ENCODE measurements around the gene LRMDA.
"Not testable (repeated sequence)": the region's sequence is repeated elsewhere in the genome, so short reads cannot be mapped to it uniquely, and the experiment has no call there.

Gene LRMDA

GRCh38 chr10:76557366-76557765 is 1125.9 kb downstream of the LRMDA start:
- no peak for DNase-seq

- peak; percentile 74 for DNase-seq
These were observed 1127.2 kb downstream of the LRMDA start for GRCh38 chr10:76558586-76558985.

DNA sequence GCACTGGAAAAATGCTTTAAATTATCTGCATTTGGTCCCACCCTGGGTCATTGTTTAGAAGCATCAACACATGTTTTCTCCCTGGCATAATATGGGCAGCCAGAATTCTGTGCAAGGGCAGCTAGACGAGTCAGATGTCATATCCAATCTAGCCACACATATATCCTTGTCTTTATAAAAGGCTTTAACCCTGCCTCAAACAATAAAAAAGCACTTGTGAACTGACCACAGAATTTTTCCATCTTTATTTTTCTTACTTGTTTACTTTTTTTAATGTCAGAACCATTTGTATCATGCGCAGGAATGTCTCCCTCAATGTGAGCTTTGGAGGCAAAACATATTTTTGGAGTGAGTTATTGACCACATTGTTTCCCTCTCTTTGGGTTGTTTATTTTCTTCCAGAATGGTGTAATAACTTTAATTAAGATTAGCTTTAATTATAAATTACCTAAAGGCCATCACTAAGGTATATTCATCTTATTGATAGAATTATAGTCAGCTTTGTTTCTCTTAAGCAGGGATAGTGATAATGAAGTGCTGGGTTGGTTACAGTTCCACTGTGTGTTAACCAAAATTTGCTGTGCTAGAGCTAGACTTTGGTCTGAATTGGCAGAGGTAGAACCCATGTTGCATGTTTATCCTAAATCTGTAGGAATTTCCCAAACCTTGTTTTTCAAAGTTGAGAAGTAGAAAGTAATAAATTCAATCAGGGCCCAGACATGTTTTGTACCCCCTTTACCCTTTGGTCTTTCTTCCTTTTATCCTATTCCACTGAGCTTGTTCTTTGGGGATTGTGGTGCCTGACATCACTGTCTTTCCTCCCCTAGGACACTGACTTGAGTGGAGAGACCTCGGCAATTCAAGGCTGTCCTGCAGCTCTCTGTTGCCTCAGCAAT is 1127.8 kb downstream of the LRMDA start:
- peak; percentile 88 for DNase-seq

DNA sequence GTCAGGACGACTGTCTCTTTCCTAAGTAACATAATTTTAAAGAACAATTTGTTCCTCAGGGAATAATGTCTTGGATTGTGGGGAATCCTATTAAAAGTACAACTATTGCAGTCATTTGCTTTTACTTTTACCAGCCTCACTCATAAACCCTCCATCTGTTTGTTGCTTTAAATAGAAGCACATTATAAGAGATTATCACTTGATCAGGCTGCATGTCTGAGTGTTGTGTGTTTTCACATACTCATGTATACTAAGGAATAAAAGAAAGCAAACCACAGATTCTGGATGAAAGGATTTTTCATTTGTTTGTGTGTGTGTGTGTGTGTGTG is 1128.4 kb downstream of the LRMDA start:
- DNase-seq, result no peak

- DNase-seq, result no peak
These were observed 1128.9 kb downstream of the LRMDA start for GRCh38 chr10:76560338-76560737.

DNA sequence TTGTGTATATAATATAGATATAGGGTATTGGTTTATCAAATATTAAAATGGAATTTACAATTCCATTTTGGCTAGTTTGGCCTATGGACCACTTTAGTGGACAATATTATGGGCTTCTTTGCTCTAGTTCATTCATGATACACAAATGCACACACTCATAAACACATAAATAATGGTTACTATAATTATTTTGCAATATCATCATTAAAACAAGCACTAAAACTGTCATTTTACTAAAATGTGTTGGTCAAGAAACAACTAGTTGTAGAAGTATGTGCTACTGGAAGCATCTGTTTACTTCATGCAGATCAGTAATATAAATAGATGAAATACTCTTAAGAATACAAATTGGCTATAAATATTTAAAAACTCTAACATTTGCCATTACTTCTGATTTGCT is 1131.9 kb downstream of the LRMDA start:
- no peak for DNase-seq

- DNase-seq, result no peak
These were observed 1140.6 kb downstream of the LRMDA start for GRCh38 chr10:76572021-76572420.

DNA sequence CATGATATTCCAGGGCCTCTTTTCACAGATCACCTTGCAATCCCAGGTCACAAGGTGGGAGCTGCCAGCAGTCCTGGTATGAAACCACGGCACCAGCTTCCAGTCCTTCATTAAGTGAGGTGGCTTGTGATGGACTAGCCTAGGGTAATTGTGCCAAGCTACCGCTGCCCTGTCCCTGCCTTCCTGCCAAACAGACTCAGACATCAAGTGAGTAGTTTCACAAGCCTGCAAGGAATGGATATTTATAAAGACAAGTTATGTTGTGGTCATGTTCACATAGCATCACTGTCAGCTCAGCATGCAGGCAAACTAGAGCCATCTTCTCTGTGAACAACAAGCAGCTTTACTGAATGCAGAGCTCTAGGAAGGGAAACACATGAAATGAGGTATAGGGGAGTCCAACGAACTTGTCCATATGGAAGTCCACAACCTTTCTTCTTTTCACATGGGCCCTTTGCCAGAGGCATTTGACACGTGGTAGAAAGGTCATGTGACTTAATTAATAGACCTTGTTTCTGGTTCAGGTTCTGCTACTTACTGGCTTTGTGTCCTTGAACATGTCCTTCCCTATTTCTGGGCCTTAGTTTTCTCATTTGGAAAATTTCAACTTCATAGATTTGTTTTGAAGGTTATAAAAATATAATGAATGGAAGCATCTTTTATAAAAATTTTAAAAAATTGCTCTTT is 1145.0 kb downstream of the LRMDA start:
- peak; percentile 14 for DNase-seq

- DNase-seq, result no peak
These were observed 1146.0 kb downstream of the LRMDA start for GRCh38 chr10:76577455-76577854.

DNA sequence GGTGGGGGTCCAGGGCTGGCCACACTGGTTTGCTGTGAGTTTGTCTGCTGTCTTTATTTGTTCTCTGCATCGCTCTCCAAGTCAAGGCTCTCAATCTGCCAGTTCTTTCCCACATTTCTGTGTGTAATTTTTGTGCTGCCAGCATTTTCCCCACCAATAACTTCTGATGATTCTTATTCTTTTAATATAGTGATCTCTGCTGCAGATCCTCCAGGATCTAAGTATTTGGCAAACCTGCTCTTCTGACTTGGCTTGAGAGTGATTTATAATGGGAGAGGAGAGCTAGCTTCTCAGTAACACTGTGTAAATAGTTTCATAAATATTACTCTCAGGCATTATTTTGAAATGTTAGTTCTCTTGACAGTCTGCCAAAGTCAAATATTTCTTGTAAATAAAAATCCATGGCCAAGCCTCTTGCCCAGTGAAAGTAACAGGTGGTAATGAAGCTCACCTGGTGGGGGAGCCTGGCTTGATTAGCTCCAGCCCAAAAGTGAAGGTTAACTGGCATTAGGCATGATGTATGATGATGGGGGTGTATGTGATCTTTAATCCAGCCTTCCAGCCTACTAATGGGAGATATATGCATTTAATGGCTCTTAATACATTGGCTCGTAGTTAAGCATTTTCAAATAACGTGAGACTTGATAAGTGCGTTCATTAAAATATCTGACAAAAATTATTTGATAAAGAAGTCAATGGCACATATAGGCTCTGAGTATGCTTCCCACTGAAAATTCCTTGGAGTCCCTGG is 1150.3 kb downstream of the LRMDA start:
- DNase-seq, result no peak

DNA sequence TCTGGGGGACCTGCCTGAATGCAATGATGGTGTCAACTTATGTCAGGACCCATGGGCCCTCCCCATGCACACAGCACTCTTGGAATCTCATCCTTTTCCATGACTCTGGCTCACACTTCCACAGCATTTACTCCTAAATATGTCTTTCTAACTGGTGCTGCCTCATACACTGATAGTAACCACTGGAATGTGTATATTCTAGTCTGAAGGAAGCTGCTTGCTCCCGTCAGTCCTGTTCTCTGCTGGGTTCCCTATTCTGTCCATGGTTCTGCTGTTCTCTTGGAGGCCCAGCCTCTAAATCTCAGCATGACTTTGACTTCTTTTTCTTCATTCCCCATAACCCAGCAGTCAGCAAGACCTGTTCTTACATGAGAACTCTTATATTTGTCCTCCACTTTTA is 1151.1 kb downstream of the LRMDA start:
- DNase-seq, result peak; percentile 7

GRCh38 chr10:76583711-76584161 is 1152.3 kb downstream of the LRMDA start:
- DNase-seq, result peak; percentile 86

- not testable (repeated sequence) for DNase-seq
These were observed 1153.0 kb downstream of the LRMDA start for GRCh38 chr10:76584466-76584865.
